Smooth muscle cell of the brain vasculature (primary cell): Measurements from ENCODE around the gene GATAD2A.
"Not testable (repeated sequence)": the region's sequence is repeated elsewhere in the genome, so short reads cannot be mapped to it uniquely, and the experiment has no call there.

ENCODE experiments used
- DNase-seq: peaks from one replicate; pipeline ENCODE4 v3.0.0-alpha.2; 2012; ENCODE audit warnings: low read depth, low spot score

Gene GATAD2A

DNA sequence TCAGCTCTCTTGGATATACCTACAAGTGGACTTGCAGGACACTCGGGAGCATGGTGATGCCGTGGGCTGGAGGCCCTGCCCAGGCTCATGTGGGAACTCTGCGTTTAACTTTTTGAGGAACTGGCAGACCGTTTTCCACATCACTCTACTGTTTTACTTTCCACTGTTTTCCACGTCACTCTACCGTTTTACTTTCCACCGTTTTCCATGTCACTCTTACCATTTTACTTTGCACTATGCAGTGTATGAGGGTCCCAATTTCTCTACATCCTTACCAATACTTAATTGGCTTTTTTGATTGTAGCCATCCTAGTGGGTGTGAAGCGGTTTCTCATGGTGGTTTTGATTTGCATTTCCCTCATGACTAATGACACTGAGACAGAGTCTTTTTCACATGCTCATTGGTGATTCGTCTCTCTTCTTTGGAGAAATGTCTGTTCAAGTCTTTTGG lies 40.5 kb downstream of the GATAD2A start:
- no peak for DNase-seq

- DNase-seq = no peak
Observed at GRCh38 chr19:19446655-19447437, 41.4 kb downstream of the GATAD2A start.

- DNase-seq = no peak
Observed at GRCh38 chr19:19447536-19448237, 42.2 kb downstream of the GATAD2A start.

GRCh38 chr19:19448238-19448544 lies 42.7 kb downstream of the GATAD2A start:
- no peak for DNase-seq

GRCh38 chr19:19451429-19452242 lies 46.2 kb downstream of the GATAD2A start:
- no peak for DNase-seq

GRCh38 chr19:19452243-19453124 lies 47.0 kb downstream of the GATAD2A start:
- no peak for DNase-seq

DNA sequence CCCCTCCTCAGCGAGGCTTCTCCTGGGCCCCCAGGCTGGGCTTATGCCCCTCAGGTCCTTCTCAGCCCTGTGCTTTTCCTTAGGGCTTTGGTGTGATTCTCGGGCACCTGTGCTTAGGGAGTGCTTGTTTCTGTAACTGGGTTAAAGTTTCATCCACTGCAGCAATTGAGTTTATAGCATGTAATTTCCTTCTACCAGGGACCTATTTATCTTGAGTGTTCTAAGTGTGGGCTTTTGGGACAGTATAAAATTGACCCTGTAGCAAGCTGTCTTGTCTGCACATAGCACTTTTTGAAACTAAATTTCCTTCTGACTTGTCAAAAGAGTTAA lies 47.6 kb downstream of the GATAD2A start:
- DNase-seq = no peak

DNA sequence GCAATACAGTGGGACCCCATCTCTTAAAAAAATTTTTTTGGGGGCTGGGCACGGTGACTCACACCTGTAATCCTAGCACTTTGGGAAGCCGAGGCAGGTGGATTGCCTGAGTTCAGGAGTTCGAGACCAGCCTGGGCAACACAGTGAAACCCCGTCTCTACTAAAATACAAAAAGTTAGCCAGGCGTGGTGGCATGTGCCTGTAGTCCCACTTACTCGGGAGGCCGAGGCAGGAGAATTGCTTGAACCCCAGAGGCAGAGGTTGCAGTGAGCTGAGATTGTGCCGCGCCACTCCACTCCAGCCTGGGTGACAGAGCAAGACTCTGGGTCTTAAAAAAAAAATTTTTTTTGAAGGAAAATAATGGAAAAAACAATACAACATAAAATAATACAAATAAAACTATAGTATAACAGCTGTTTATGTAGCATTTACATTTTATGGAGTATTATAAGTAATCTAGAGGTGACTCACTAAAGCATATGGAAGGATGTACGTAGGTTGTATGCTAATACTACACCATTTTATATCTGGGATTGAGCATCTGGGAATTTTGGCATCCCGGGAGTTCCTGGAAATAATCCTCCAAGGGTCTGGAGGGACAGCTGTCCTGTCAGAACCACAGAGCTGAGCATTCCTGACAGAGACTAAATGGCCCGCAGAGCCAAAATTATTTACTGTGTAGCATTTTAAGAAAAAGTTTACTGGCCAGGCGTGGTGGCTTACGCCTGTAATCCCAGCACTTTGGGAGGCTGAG lies 49.9 kb downstream of the GATAD2A start:
- not testable (repeated sequence) for DNase-seq

DNA sequence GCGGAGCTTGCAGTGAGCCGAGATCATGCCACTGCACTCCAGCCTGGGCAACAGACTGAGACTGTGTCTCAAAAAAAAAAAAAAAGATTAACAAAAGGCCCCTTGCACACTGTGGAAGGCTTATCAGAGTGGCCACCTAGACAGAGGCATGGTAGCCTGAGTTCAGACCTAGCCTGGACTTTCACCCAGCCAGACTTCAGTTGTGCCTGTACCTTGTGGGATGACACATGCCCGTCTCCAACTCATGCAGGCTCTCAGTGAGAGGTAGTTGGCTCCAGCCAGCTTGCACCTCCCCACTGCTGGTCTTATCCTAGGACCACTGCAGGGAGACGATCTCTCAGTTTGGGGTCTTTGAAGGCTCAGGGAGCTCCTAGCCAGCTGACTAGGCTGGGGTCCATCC lies 52.2 kb downstream of the GATAD2A start:
- no peak for DNase-seq

- no peak for DNase-seq
Observed at GRCh38 chr19:19458110-19458816, 52.8 kb downstream of the GATAD2A start.

DNA sequence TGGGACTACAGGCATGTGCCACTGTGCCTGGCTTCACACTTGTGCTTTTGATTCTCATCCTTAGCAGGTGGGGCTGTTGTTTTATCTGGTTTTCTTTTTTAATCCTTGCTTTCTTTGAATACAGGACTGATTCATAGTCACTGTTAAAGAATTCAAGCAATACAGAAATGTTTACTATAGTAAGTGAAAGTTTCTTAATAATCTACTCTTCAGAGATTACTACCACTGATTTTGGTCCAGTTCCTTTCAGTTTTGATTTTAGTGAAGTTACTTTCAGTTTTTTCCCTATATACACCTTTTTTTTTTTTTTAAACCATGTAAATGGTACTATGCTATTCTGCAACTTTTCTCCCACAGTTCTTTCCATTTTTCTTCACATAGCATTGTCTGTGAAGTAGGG lies 53.6 kb downstream of the GATAD2A start:
- no peak for DNase-seq

DNA sequence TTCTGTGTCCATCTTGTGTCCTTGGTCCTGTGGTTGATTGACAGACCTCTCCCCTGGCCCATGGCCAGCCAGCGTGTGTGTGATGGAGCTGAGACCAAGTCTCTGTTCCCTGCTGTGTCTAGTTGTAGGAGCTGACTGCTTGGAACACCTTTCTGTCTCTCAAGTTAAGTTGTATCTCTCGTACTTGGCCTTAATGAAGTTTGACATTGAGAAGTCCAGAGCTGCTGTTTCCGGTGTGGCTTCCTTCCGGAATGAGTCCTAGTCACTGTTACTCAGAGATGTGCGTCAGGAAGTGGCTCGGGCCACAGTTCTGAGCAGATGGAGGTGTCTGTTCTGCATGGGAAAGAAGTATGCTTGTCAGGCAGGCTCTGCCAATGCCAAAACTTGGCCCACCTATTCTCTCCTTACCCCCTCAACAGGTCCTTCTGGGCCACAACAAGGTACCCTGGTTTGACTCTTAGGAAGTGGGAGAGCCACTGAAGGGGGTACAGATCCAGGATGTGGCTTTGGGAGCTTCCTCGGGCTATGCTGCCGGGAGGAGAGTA lies 54.3 kb downstream of the GATAD2A start:
- DNase-seq = no peak

DNA sequence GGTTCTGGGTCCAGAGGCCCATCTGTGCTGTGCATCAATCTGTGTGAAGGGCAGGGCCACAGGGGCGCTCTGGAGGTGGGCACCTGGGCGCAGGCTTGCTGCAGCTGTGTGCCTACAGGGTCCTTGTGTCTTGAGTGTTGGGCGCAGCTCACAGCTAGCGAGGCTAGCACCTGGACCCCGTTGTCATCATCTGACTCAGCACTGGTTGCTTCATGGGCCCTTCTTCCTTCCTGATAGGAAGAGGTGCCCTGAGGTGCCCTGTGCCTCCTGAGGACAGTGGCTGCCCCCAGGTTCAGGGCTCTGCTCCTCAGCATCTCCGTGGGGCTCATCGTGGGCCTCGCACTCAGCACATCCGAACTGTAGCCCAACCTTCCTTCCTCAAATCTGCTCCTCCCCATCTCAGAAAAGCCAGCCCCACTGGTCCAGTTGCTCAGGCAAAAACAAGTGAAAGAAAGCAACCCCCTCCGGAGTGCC lies 54.8 kb downstream of the GATAD2A start:
- DNase-seq = no peak

GRCh38 chr19:19460761-19461265 lies 55.3 kb downstream of the GATAD2A start:
- no peak for DNase-seq

DNA sequence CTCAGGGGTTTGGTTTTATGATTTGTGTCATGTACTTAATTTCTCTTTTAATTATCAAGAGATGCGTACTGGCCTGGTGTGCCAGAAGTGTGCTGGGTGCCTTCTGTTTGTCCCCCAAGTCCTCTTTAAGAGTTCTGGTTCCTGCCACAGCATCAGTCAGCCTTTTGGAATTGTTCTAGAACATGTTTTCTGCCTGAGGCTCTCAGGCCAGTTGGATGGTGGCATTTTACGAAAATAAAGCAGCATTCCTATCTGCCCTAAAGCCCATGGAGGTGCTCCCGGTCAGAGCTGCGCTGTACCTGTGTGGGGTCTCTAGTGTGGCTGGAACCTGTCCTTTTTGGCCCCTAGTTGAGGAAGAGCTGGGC lies 55.8 kb downstream of the GATAD2A start:
- DNase-seq = no peak

DNA sequence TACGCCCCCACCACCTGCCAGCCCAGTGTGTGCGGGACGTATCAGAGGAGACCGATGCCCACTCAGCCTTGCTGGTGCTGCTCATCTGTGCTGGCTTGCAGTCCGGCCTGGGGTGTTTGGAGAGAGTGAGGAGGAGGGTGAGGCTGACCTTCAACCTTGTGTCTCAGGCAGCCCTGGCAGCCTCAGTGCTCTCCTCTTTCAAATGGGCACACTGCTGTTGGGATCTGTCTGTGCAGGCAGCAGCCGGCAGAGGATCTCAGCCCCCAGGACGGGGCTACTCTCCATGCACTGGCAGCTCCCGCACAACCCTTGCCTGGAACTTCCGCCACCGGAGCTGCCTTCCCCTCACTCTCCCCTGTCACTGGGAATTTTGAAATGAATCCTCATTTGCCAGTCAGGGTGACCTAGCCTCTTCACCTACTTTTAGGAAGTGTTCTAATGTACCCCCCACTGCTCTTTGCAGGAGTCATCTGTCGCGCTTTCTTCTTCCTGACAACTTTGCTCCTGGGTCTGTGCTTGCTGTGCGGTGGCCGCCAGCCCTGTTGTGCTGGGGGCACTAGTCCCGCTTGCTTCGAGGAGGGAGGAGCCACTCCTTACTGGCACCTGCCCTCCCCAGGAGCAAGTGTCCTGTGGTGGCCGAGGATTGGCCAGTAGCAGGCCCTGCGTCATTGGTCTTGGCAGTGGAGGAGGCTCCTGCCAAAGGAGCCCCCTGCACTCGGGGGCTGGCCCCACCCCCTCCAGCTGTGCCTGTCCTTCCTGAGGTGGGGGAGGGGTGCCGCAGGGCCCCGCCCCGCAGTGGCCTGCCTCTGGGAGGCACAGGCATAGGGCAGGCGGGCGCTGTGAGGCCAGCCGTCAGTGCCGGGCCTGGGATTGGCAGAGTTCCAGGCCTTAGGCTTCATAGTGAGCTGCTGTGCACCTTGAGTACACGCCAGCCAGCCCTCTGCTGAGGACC lies 56.5 kb downstream of the GATAD2A start:
- peak; percentile 45 for DNase-seq

GRCh38 chr19:19463348-19464117 lies 58.1 kb downstream of the GATAD2A start:
- DNase-seq = no peak
